ENCODE results near the gene SMNDC1.

DNA sequence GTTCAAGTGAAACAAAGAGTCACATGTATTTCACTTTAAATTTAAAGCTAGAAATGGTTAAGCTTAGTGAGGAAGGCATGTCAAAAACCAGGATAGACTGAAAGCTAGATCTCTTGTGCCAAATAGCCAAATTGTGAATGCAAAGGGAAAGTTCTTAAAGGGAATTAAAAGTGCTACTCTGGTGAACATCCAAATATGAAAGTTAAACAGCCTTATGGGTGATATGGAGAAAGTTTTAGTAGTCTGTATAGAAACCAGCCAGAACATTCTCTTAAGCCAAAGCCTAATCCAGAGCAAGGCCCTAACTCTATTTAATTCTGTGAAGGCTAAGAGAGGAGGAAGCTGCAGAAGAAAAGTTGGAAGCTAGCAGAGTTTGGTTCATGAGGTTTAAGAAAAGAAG is 50.3 kb downstream of the SMNDC1 start:
- TF ChIP-seq CTCF (conservative IDR thresholded peaks at IDR 0.05) (no peak), ZFX (IDR thresholded peaks at IDR 0.05) (no peak)

All from C4-2B (cell line).